Aorta (tissue), 5 donors: ENCODE results near the gene SPINK1. TPM values are rescaled to one million over a fixed set of nuclear protein-coding genes. Genes with fewer than 3 reads are reported as not detected.

ENCODE experiments used
- ATAC-seq: fragments of 200-7000 bp; cut with Tn5 transposase; one replicate; pipeline ENCODE4 v1.9.1; 2022; ENCODE audit warnings: moderate library complexity; ENCODE audit not compliant: low FRiP score
- DNase-seq, 2 donors: peaks; one replicate each; pipeline ENCODE4 v3.0.0-alpha.2; 2020
- H3K27ac ChIP-seq, 2 donors: one replicate each; pipeline ENCODE4 v1.5.1; 2013; ENCODE audit warnings: low read length in 2 of 2, mild to moderate bottlenecking in 2 of 2, moderate library complexity in 2 of 2, control low read depth in 1 of 2, inconsistent platforms in 1 of 2, low read depth in 1 of 2
- H3K27me3 ChIP-seq, 2 donors: one replicate each; pipeline ENCODE4 v1.6.1; 2013; ENCODE audit warnings: control low read depth in 1 of 2, low read length in 1 of 2, mild to moderate bottlenecking in 1 of 2, moderate library complexity in 1 of 2; ENCODE audit not compliant: insufficient read depth in 2 of 2, control insufficient read depth in 1 of 2
- H3K36me3 ChIP-seq, 2 donors: one replicate each; pipeline ENCODE4 v1.6.1; 2013; ENCODE audit warnings: control low read depth in 1 of 2, low read length in 1 of 2, mild to moderate bottlenecking in 1 of 2; ENCODE audit not compliant: insufficient read depth in 2 of 2, control insufficient read depth in 1 of 2
- H3K4me1 ChIP-seq, 2 donors: one replicate each; pipeline ENCODE4 v1.6.1; 2013; ENCODE audit warnings: low read length in 2 of 2, control low read depth in 1 of 2, mild to moderate bottlenecking in 1 of 2, moderate library complexity in 1 of 2; ENCODE audit not compliant: insufficient read depth in 2 of 2, control insufficient read depth in 1 of 2
- H3K4me3 ChIP-seq, 2 donors: one replicate each; pipeline ENCODE4 v1.5.1; 2013; ENCODE audit warnings: low read length in 2 of 2, control low read depth in 1 of 2, mild to moderate bottlenecking in 1 of 2
- H3K9me3 ChIP-seq: one replicate; pipeline ENCODE4 v1.6.1; 2013; ENCODE audit warnings: mild to moderate bottlenecking, low read length; ENCODE audit not compliant: control insufficient read depth
- WGBS, 2 donors: extraction: QIAGEN DNeasy Blood & Tissue Kit; methylation state at CpG; one replicate each; pipeline ENCODE4 v1.1.7; 2013; 5-methylcytosine and 5-hydroxymethylcytosine counted together
- intact Hi-C, 2 donors: fragments of 100-400 bp; cut with DNase I; formaldehyde crosslinking; loops; one replicate each; pipeline versions ENCODE4 v1.14.2 to v1.15.0; 2022
- polyA plus RNA-seq, 2 donors: library from polyadenylated mRNA; stranded (reverse); fragments of 200-250 nt; gene quantifications; one replicate each; pipeline ENCODE4 v1.2.3, GENCODE V29; 2013
- total RNA-seq, 2 donors: library from RNA; stranded (reverse); fragmentation: NEBNext Ultra II Directional; extraction: Animal tissue kit (Norgen Biotek cat#: 25700); gene quantifications; one replicate each; pipeline ENCODE4 v1.2.1, GENCODE V29; 2021
- donor health status: healthy with polysubstance abuse.
- donor health status: Bipolar disorder and iron deficiency.
- donor health status: DM: no; HTN: no; CAD: no.
- donor health status: DM: no; HTN: no; CAD: no.
- donor health status: DM: yes; HTN: yes; CAD: no.

The SPINK1 gene
- total and polyA plus RNA-seq, 4 donors, result 9.4 to 67.7 (median 15.3) TPM

GRCh38 chr5:147857302-147858129, 26.0 kb upstream of the SPINK1 start:
- Histone ChIP-seq H3K36me3 (no peaks in the 10 kb centered on the region), H3K27ac (no peak overlapping the region), H3K27me3 (no peaks in the 10 kb centered on the region), H3K4me3 (no peak overlapping the region), H3K9me3 (no peaks in the 10 kb centered on the region), H3K4me1 (no peaks in the 10 kb centered on the region)
- peak in 1 of 2 donors; percentile 60 for DNase-seq
- intact Hi-C loops, result loop anchor here (2.0 to 10.0 kb wide), 3 partner anchors 77 to 265 kb away; no protein-coding TSS in a partner anchor
- peak; percentile 75 for ATAC-seq
- WGBS, 2 donors, result 0 to 2% methylated on average over 2 of the region's 2 CpGs

GRCh38 chr5:147856801-147857200, 25.3 kb upstream of the SPINK1 start:
- DNase-seq (no peak), ATAC-seq (no peak)
- no peaks in the 10 kb centered on the region for H3K36me3 ChIP-seq
- intact Hi-C loops, result loop anchor here (2.0 to 10.0 kb wide), 3 partner anchors 78 to 266 kb away; no protein-coding TSS in a partner anchor
- no peak overlapping the region for H3K27ac ChIP-seq
- no peak overlapping the region for H3K4me3 ChIP-seq
- no peaks in the 10 kb centered on the region for H3K4me1 ChIP-seq
- H3K27me3 ChIP-seq, result no peaks in the 10 kb centered on the region
- no peaks in the 10 kb centered on the region for H3K9me3 ChIP-seq

- intact Hi-C loops, result loop anchor here (2.0 to 10.0 kb wide), 3 partner anchors 79 to 267 kb away; no protein-coding TSS in a partner anchor
- WGBS, 2 donors, result 53 to 58% methylated on average over 4 of the region's 4 CpGs
- ATAC-seq, result no peak
- H3K27me3 ChIP-seq, result no peaks in the 10 kb centered on the region
- no peak overlapping the region for H3K4me3 ChIP-seq
- no peaks in the 10 kb centered on the region for H3K9me3 ChIP-seq
- no peaks in the 10 kb centered on the region for H3K4me1 ChIP-seq
- no peak overlapping the region for H3K27ac ChIP-seq
- no peak for DNase-seq
- H3K36me3 ChIP-seq, result no peaks in the 10 kb centered on the region
Observed at GRCh38 chr5:147855774-147856069, 24.3 kb upstream of the SPINK1 start.

GRCh38 chr5:147854894-147855773, 23.7 kb upstream of the SPINK1 start:
- WGBS, 2 donors, result 83% methylated on average over 11 of the region's 11 CpGs
- Histone ChIP-seq H3K4me3 (no peak overlapping the region), H3K27me3 (no peaks in the 10 kb centered on the region), H3K27ac (no peak overlapping the region), H3K36me3 (no peaks in the 10 kb centered on the region), H3K9me3 (no peaks in the 10 kb centered on the region), H3K4me1 (no peaks in the 10 kb centered on the region)
- intact Hi-C loops, result loop anchor here (5.0 to 10.0 kb wide), 2 partner anchors 260 to 267 kb away; no protein-coding TSS in a partner anchor
- DNase-seq (no peak), ATAC-seq (no peak)

GRCh38 chr5:147854331-147854730, 22.9 kb upstream of the SPINK1 start:
- H3K36me3 ChIP-seq, result no peaks in the 10 kb centered on the region
- 83 to 89% methylated on average over 3 of the region's 3 CpGs for WGBS, 2 donors

GRCh38 chr5:147853372-147853987, 22.0 kb upstream of the SPINK1 start:
- no peaks in the 10 kb centered on the region for H3K27me3 ChIP-seq
- H3K9me3 ChIP-seq, result no peaks in the 10 kb centered on the region
- no peak overlapping the region for H3K27ac ChIP-seq
- DNase-seq (no peak), ATAC-seq (no peak)
- no peak overlapping the region for H3K4me3 ChIP-seq
- H3K4me1 ChIP-seq, result no peaks in the 10 kb centered on the region
- H3K36me3 ChIP-seq, result no peaks in the 10 kb centered on the region
- 80 to 86% methylated on average over 3 of the region's 3 CpGs for WGBS, 2 donors
- intact Hi-C loops, result loop anchor here in 1 of 2 donors (10.0 kb wide), 1 partner anchor 261 kb away; no protein-coding TSS in a partner anchor

More at GRCh38 chr5:147854331-147854730, 22.9 kb upstream of the SPINK1 start:
- Histone ChIP-seq H3K4me3 (no peak overlapping the region), H3K9me3 (no peaks in the 10 kb centered on the region), H3K4me1 (no peaks in the 10 kb centered on the region), H3K27ac (no peak overlapping the region), H3K27me3 (no peaks in the 10 kb centered on the region)
- ATAC-seq (no peak), DNase-seq (no peak)
- intact Hi-C loops, result loop anchor here in 1 of 2 donors (10.0 kb wide), 1 partner anchor 260 kb away; no protein-coding TSS in a partner anchor

GRCh38 chr5:147852365-147852764, 20.9 kb upstream of the SPINK1 start:
- no peaks in the 10 kb centered on the region for H3K4me1 ChIP-seq
- no peaks in the 10 kb centered on the region for H3K36me3 ChIP-seq
- DNase-seq (no peak), ATAC-seq (no peak)
- no peaks in the 10 kb centered on the region for H3K9me3 ChIP-seq
- WGBS, 2 donors, result 52 to 68% methylated on average over 3 of the region's 3 CpGs
- H3K4me3 ChIP-seq, result no peak overlapping the region
- intact Hi-C loops, result loop anchor here in 1 of 2 donors (10.0 kb wide), 1 partner anchor 262 kb away; no protein-coding TSS in a partner anchor
- no peak overlapping the region for H3K27ac ChIP-seq
- H3K27me3 ChIP-seq, result no peaks in the 10 kb centered on the region

GRCh38 chr5:147851578-147851977, 20.1 kb upstream of the SPINK1 start:
- no peak for DNase-seq
- H3K4me1 ChIP-seq, result no peaks in the 10 kb centered on the region
- no peak overlapping the region for H3K27ac ChIP-seq
- H3K36me3 ChIP-seq, result no peaks in the 10 kb centered on the region
- no peak overlapping the region for H3K4me3 ChIP-seq
- H3K9me3 ChIP-seq, result no peaks in the 10 kb centered on the region
- no peak for ATAC-seq
- intact Hi-C loops, result loop anchor here in 1 of 2 donors (10.0 kb wide), 1 partner anchor 263 kb away; no protein-coding TSS in a partner anchor
- 95 to 98% methylated on average over 3 of the region's 3 CpGs for WGBS, 2 donors
- no peaks in the 10 kb centered on the region for H3K27me3 ChIP-seq
